HepG2 (cell line): ENCODE data around the gene UBR3. TPM values are rescaled to one million over a fixed set of nuclear protein-coding genes. Genes with fewer than 3 reads are reported as not detected.

Source experiments
- DNMT1 ChIP-seq: sonication (generic); formaldehyde crosslinking; IDR thresholded peaks from 2 replicates; pipeline ENCODE4 v1.5.1; 2020; ENCODE audit warnings: mild to moderate bottlenecking, missing genetic modification reagents
- KLF11 ChIP-seq: IDR thresholded peaks from 2 replicates; pipeline ENCODE4 v1.6.1; 2016; ENCODE audit warnings: missing compliant biosample characterization
- RBM39 ChIP-seq: fragments of 200-400 bp; formaldehyde crosslinking; IDR thresholded peaks from one replicate; pipeline ENCODE4 v1.6.1; 2018; ENCODE audit warnings: antibody characterized with exemption, mild to moderate bottlenecking, low read depth, low read length; ENCODE audit not compliant: poor library complexity, severe bottlenecking
- SAP130 ChIP-seq: IDR thresholded peaks from 2 replicates; pipeline ENCODE4 v1.6.1; 2016; ENCODE audit warnings: low read depth
- YY1 ChIP-seq: IDR thresholded peaks from 2 replicates; pipeline ENCODE4 v1.6.1; 2011; ENCODE audit warnings: low read length, low read depth, moderate library complexity, mild to moderate bottlenecking; ENCODE audit not compliant: insufficient read depth, insufficient replicate concordance
- ZKSCAN5 ChIP-seq: sonication (generic); formaldehyde crosslinking; IDR thresholded peaks from 2 replicates; pipeline ENCODE4 v1.5.1; 2020; ENCODE audit warnings: mild to moderate bottlenecking, missing genetic modification reagents
- ZNF180 ChIP-seq: sonication (generic); formaldehyde crosslinking; IDR thresholded peaks from 2 replicates; pipeline ENCODE4 v1.4.0; 2020; ENCODE audit warnings: low read depth, missing genetic modification reagents, borderline replicate concordance
- ZNF343 ChIP-seq: sonication (generic); formaldehyde crosslinking; IDR thresholded peaks from 2 replicates; pipeline ENCODE4 v1.4.0; 2020; ENCODE audit warnings: mild to moderate bottlenecking, missing genetic modification reagents
- ZNF350 ChIP-seq: sonication (generic); formaldehyde crosslinking; IDR thresholded peaks from 2 replicates; pipeline ENCODE4 v1.4.0; 2020; ENCODE audit warnings: mild to moderate bottlenecking, low read depth, missing genetic modification reagents, borderline replicate concordance
- ZNF75D ChIP-seq: sonication (generic); formaldehyde crosslinking; IDR thresholded peaks from 2 replicates; pipeline ENCODE4 v1.8.1; 2023; ENCODE audit warnings: missing genetic modification reagents, mild to moderate bottlenecking, borderline replicate concordance
- ZSCAN29 ChIP-seq: sonication (generic); formaldehyde crosslinking; conservative IDR thresholded peaks from 2 replicates; pipeline ENCODE4 v1.4.0; 2020; ENCODE audit warnings: mild to moderate bottlenecking, missing genetic modification reagents
- polyA plus RNA-seq, 8 experiments: library from polyadenylated mRNA; depleted of rRNA in 3 of 8; stranded (reverse) in 7 of 8; unstranded in 1 of 8; fragments of >200 nt; fragmentation: Illumina TruSeq in 4 of 8; extraction: Trizol in 4 of 8; gene quantifications; 2 replicates each; pipeline versions ENCODE4 v1.2.1 to v1.2.3, GENCODE V29; 2011 to 2016; ENCODE audit warnings: low read depth in 4 of 8, missing spikeins in 1 of 8, mixed read lengths in 1 of 8; ENCODE audit not compliant: insufficient read depth in 1 of 8
- total RNA-seq, 5 experiments: library from RNA; depleted of rRNA; stranded (reverse); fragments of >200 nt; fragmentation: Illumina TruSeq; extraction: Trizol; gene quantifications; 2 replicates each; pipeline ENCODE4 v1.2.3, GENCODE V29; 2016; ENCODE audit warnings: low read depth in 1 of 5
- TF ChIP-seq, protein P1 (sequence below): IDR thresholded peaks from 2 replicates; pipeline ENCODE4 v1.6.1; 2016; ENCODE audit warnings: low read depth, control low read depth
- TF ChIP-seq, protein P2 (sequence below): sonication (generic); formaldehyde crosslinking; IDR thresholded peaks from 2 replicates; pipeline ENCODE4 v1.4.0; 2020; ENCODE audit warnings: low read depth, mild to moderate bottlenecking, missing genetic modification reagents
- TF ChIP-seq, protein P3 (sequence below): IDR thresholded peaks from 2 replicates; pipeline ENCODE4 v1.6.1; 2018; ENCODE audit warnings: missing genetic modification reagents
- TF ChIP-seq, protein P4 (sequence below): sonication (generic); formaldehyde crosslinking; IDR thresholded peaks from 2 replicates; pipeline ENCODE4 v1.4.0; 2020; ENCODE audit warnings: missing genetic modification reagents
- TF ChIP-seq, protein P5 (sequence below): sonication (generic); formaldehyde crosslinking; IDR thresholded peaks from 2 replicates; pipeline ENCODE4 v1.5.0; 2020; ENCODE audit warnings: missing genetic modification reagents

The UBR3 gene
- total and polyA plus RNA-seq, 2 of the 13 experiments (the other 11 are each of a cell fraction or from before 2014, with no cell fraction given) = 15.1 to 28.0 TPM

DNA sequence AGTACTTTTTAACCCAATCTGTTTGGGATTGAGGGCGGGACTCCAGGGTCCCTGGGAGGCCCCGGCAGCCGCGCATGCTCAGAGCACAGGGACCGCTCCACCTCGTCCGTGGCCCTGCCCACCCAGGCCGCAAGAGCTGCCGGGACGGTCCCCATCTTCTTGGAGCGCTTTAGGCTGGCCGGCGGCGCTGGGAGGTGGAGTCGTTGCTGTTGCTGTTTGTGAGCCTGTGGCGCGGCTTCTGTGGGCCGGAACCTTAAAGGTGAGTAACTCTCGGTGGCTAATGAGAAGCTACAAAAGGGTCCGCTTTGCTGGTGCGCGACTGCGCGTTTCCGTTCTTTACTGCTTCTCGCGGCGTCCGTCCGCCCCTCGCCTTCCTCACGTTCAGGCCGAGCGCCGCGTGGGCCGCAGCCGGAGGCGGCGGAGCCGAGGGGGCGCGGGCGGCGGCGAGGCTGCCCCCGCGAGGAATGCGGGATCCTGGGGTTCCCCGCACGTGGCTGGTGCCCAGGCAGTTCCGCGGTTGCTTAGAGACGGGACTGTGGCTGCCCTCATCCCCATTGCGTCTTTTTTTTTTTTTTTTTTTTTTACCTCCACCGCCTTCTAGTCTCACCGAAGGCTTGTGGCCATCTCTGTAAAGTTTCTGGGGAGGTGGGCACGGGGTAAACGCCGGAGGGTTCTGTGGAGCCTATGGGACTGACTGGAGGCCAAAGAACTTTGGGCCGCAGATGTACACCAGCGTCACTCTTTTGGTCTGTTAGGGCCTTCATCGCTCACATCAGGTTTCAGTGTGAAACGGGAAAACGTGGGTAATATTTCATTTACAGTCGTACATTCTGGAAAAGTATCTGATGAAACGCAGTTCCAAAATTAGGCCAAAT is 28.3 kb upstream of the UBR3 start, which contains the start of gene SSB (continued):
- TF ChIP-seq ZSCAN29 (CRISPR knock-in tag) = peak; percentile 72
- no peak for TF ChIP-seq ZNF75D
- no peak for TF ChIP-seq DNMT1 (CRISPR knock-in tag)
- TF ChIP-seq ZNF350 (CRISPR knock-in tag) = peak; percentile 74
- TF ChIP-seq, protein P1, sequence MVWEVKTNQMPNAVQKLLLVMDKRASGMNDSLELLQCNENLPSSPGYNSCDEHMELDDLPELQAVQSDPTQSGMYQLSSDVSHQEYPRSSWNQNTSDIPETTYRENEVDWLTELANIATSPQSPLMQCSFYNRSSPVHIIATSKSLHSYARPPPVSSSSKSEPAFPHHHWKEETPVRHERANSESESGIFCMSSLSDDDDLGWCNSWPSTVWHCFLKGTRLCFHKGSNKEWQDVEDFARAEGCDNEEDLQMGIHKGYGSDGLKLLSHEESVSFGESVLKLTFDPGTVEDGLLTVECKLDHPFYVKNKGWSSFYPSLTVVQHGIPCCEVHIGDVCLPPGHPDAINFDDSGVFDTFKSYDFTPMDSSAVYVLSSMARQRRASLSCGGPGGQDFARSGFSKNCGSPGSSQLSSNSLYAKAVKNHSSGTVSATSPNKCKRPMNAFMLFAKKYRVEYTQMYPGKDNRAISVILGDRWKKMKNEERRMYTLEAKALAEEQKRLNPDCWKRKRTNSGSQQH = no peak
- no peak for TF ChIP-seq ZKSCAN5 (CRISPR knock-in tag)
- TF ChIP-seq ZNF343 (CRISPR knock-in tag) = no peak
- TF ChIP-seq, protein P2, sequence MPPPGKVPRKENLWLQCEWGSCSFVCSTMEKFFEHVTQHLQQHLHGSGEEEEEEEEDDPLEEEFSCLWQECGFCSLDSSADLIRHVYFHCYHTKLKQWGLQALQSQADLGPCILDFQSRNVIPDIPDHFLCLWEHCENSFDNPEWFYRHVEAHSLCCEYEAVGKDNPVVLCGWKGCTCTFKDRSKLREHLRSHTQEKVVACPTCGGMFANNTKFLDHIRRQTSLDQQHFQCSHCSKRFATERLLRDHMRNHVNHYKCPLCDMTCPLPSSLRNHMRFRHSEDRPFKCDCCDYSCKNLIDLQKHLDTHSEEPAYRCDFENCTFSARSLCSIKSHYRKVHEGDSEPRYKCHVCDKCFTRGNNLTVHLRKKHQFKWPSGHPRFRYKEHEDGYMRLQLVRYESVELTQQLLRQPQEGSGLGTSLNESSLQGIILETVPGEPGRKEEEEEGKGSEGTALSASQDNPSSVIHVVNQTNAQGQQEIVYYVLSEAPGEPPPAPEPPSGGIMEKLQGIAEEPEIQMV (CRISPR knock-in tag) = peak; percentile 82
- TF ChIP-seq SAP130 (CRISPR knock-in tag) = peak; percentile 88
- no peak for TF ChIP-seq ZNF180 (CRISPR knock-in tag)
- peak; percentile 79 for TF ChIP-seq YY1
- TF ChIP-seq, protein P3, sequence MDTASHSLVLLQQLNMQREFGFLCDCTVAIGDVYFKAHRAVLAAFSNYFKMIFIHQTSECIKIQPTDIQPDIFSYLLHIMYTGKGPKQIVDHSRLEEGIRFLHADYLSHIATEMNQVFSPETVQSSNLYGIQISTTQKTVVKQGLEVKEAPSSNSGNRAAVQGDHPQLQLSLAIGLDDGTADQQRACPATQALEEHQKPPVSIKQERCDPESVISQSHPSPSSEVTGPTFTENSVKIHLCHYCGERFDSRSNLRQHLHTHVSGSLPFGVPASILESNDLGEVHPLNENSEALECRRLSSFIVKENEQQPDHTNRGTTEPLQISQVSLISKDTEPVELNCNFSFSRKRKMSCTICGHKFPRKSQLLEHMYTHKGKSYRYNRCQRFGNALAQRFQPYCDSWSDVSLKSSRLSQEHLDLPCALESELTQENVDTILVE (CRISPR knock-in tag) = peak; percentile 84; the same call in 1 of the 2 replicates
- TF ChIP-seq RBM39 = peak; percentile 78
- TF ChIP-seq, protein P4, sequence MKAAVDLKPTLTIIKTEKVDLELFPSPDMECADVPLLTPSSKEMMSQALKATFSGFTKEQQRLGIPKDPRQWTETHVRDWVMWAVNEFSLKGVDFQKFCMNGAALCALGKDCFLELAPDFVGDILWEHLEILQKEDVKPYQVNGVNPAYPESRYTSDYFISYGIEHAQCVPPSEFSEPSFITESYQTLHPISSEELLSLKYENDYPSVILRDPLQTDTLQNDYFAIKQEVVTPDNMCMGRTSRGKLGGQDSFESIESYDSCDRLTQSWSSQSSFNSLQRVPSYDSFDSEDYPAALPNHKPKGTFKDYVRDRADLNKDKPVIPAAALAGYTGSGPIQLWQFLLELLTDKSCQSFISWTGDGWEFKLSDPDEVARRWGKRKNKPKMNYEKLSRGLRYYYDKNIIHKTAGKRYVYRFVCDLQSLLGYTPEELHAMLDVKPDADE = no peak
- TF ChIP-seq KLF11 = no peak
- TF ChIP-seq, protein P5, sequence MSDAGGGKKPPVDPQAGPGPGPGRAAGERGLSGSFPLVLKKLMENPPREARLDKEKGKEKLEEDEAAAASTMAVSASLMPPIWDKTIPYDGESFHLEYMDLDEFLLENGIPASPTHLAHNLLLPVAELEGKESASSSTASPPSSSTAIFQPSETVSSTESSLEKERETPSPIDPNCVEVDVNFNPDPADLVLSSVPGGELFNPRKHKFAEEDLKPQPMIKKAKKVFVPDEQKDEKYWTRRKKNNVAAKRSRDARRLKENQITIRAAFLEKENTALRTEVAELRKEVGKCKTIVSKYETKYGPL = no peak
